Tracheal epithelial cell (primary cell): ENCODE data around the gene EXOC8. TPM values are rescaled to one million over a fixed set of nuclear protein-coding genes. Genes with fewer than 3 reads are reported as not detected.

ENCODE experiments used
- total RNA-seq: library from RNA; depleted of rRNA; stranded (reverse); fragments of >200 nt; gene quantifications from 2 replicates; pipeline ENCODE4 v1.2.1, GENCODE V29; 2014

Gene EXOC8
- 12.5 and 13.0 TPM in 2 replicates for total RNA-seq

GRCh38 chr1:231337472-231338269, at the start of gene EXOC8:
EXOC8 (minus strand) TSS chr1:231337852; CDS start chr1:231337745, 107 bp downstream.

GRCh38 chr1:231338270-231339128, 847 bp upstream of the EXOC8 start, which contains the start of gene SPRTN:
SPRTN (plus strand) TSS chr1:231338293; CDS start chr1:231338384, 91 bp downstream.

Other genes with a start within 250 kb of the EXOC8 start
- not detected in 2 replicates for gene TRIM67, start 175.8 kb downstream of the EXOC8 start, total RNA-seq
- gene GNPAT, start 96.6 kb downstream of the EXOC8 start, total RNA-seq: 52.8 and 70.8 TPM in 2 replicates
- 11.5 and 12.0 TPM in 2 replicates for gene SPRTN, start 441 bp upstream of the EXOC8 start, total RNA-seq
- 39.6 and 68.4 TPM in 2 replicates for gene EGLN1, start 84.4 kb upstream of the EXOC8 start, total RNA-seq
- gene TSNAX, start 190.8 kb upstream of the EXOC8 start, total RNA-seq: 26.2 and 30.4 TPM in 2 replicates